T47D (cell line): ENCODE data around the gene TRAPPC10.
"Not testable (repeated sequence)": the region's sequence is repeated elsewhere in the genome, so short reads cannot be mapped to it uniquely, and the experiment has no call there.

ENCODE experiments used
- DNase-seq, 2 experiments: peaks; one replicate each; pipeline versions ENCODE4 v3.0.0 to v3.0.0-alpha.2; 2011 to 2012; ENCODE audit warnings: low read depth in 1 of 2, low spot score in 1 of 2
- in situ Hi-C: cut with HindIII; loops from 2 replicates; pipeline ENCODE4 v1.10.0; 2016; ENCODE audit warnings: low sequenced_read_pairs, low pct_unique_long_range_greater_than_20kb

Gene TRAPPC10

GRCh38 chr21:44139787-44140551 is 127.9 kb downstream of the TRAPPC10 start:
- DNase-seq, in situ Hi-C loops: not testable (repeated sequence)

GRCh38 chr21:44140552-44140932 is 128.4 kb downstream of the TRAPPC10 start:
- in situ Hi-C loops, DNase-seq: not testable (repeated sequence)

GRCh38 chr21:44142470-44142869 is 130.4 kb downstream of the TRAPPC10 start:
- in situ Hi-C loops, DNase-seq: not testable (repeated sequence)

GRCh38 chr21:44143380-44143779 is 131.3 kb downstream of the TRAPPC10 start:
- DNase-seq, in situ Hi-C loops: not testable (repeated sequence)

GRCh38 chr21:44143996-44144395 is 131.9 kb downstream of the TRAPPC10 start:
- DNase-seq, in situ Hi-C loops: not testable (repeated sequence)

- in situ Hi-C loops, DNase-seq: not testable (repeated sequence)
Measured at GRCh38 chr21:44144784-44145602, 132.9 kb downstream of the TRAPPC10 start.

GRCh38 chr21:44145616-44146015 is 133.5 kb downstream of the TRAPPC10 start:
- DNase-seq, in situ Hi-C loops: not testable (repeated sequence)

GRCh38 chr21:44147108-44147507 is 135.0 kb downstream of the TRAPPC10 start:
- DNase-seq, in situ Hi-C loops: not testable (repeated sequence)

GRCh38 chr21:44150255-44150654 is 138.1 kb downstream of the TRAPPC10 start:
- DNase-seq, in situ Hi-C loops: not testable (repeated sequence)

- DNase-seq, in situ Hi-C loops: not testable (repeated sequence)
Measured at GRCh38 chr21:44153214-44153888, 141.2 kb downstream of the TRAPPC10 start.

GRCh38 chr21:44153889-44154228 is 141.8 kb downstream of the TRAPPC10 start:
- DNase-seq, in situ Hi-C loops: not testable (repeated sequence)

- in situ Hi-C loops, DNase-seq: not testable (repeated sequence)
Measured at GRCh38 chr21:44154816-44155230, 142.7 kb downstream of the TRAPPC10 start.

- DNase-seq, in situ Hi-C loops: not testable (repeated sequence)
Measured at GRCh38 chr21:44155231-44155993, 143.3 kb downstream of the TRAPPC10 start.

GRCh38 chr21:44155994-44156380 is 143.9 kb downstream of the TRAPPC10 start:
- DNase-seq, in situ Hi-C loops: not testable (repeated sequence)
